OCI-LY7 (cell line): ENCODE data around the gene EPS8L2. TPM values are rescaled to one million over a fixed set of nuclear protein-coding genes. Genes with fewer than 3 reads are reported as not detected.

Experiments
- BruUV-seq: library from RNA; stranded (reverse); fragments of 400-500 nt; replicated peaks from 2 replicates; lab custom pipeline; 2021; lab: Mats Ljungman, UMichigan
- CTCF ChIA-PET: fragments of 300-600 bp; sonication (Branson Sonifier 250); formaldehyde crosslinking; loops from one replicate; lab custom pipeline; 2022; ENCODE audit warnings: antibody characterized with exemption; ENCODE audit not compliant: unreplicated experiment; lab: Charles Lee
- POLR2A ChIA-PET: fragments of 300-600 bp; sonication (Branson Sonifier 250); formaldehyde crosslinking; loops from one replicate; lab custom pipeline; 2022; ENCODE audit warnings: antibody characterized with exemption; lab: Charles Lee
- DNase-seq: peaks from one replicate; pipeline ENCODE4 v3.0.0-alpha.2; 2015; ENCODE audit warnings: low spot score
- H2AFZ ChIP-seq: fragments of 200-600 bp; sonication (generic), shearing (Covaris generic); 2 replicates; pipeline ENCODE4 v1.6.1; 2014; ENCODE audit warnings: mild to moderate bottlenecking, antibody characterized with exemption, low read length, moderate library complexity
- H3K27ac ChIP-seq: fragments of 200-600 bp; sonication (generic); 2 replicates; pipeline ENCODE4 v1.5.1; 2014; ENCODE audit warnings: mixed run types, low read depth, mild to moderate bottlenecking, moderate library complexity, low read length, inconsistent platforms; ENCODE audit not compliant: poor library complexity, severe bottlenecking
- H3K36me3 ChIP-seq: fragments of 200-600 bp; sonication (generic); 2 replicates; pipeline ENCODE4 v1.6.1; 2014; ENCODE audit warnings: mild to moderate bottlenecking, antibody characterized with exemption, low read length, moderate library complexity, mixed read lengths; ENCODE audit not compliant: insufficient read depth
- H3K4me1 ChIP-seq: fragments of 200-600 bp; sonication (generic); 2 replicates; pipeline ENCODE4 v1.5.1; 2014; ENCODE audit warnings: mild to moderate bottlenecking, low read length; ENCODE audit not compliant: insufficient read depth, poor library complexity, severe bottlenecking
- H3K4me2 ChIP-seq: fragments of 200-600 bp; sonication (generic); 2 replicates; pipeline ENCODE4 v1.6.1; 2014; ENCODE audit warnings: mild to moderate bottlenecking, low read length
- H3K4me3 ChIP-seq: fragments of 200-600 bp; sonication (generic); 2 replicates; pipeline ENCODE4 v1.5.1; 2014; ENCODE audit warnings: mild to moderate bottlenecking, low read depth, low read length; ENCODE audit not compliant: poor library complexity, severe bottlenecking
- H3K79me2 ChIP-seq: fragments of 200-600 bp; sonication (generic); 2 replicates; pipeline ENCODE4 v1.6.1; 2016; ENCODE audit warnings: low read depth, mild to moderate bottlenecking, low read length, moderate library complexity, mixed read lengths; ENCODE audit not compliant: insufficient read depth
- H3K9me2 ChIP-seq: fragments of 200-600 bp; sonication (generic); 2 replicates; pipeline ENCODE4 v1.6.1; 2016; ENCODE audit warnings: mild to moderate bottlenecking, low read length, mixed read lengths; ENCODE audit not compliant: insufficient read depth
- H3K9me3 ChIP-seq: fragments of 200-600 bp; sonication (generic); 2 replicates; pipeline ENCODE4 v1.6.1; 2014; ENCODE audit warnings: mild to moderate bottlenecking, mixed run types, low read length, mixed read lengths
- H4K20me1 ChIP-seq: fragments of 200-600 bp; sonication (generic); 2 replicates; pipeline ENCODE4 v1.6.1; 2014; ENCODE audit warnings: mild to moderate bottlenecking, antibody characterized with exemption, low read length, moderate library complexity, mixed read lengths; ENCODE audit not compliant: insufficient read depth
- EZH2phosphoT487 ChIP-seq: fragments of 200-600 bp; sonication (generic); IDR thresholded peaks from 2 replicates; pipeline ENCODE4 v1.6.1; 2018; ENCODE audit warnings: low read depth, borderline replicate concordance, mild to moderate bottlenecking, mixed run types, antibody characterized with exemption, low read length, moderate library complexity, mixed read lengths
- intact Hi-C: fragments of 100-400 bp; cut with micrococcal nuclease; formaldehyde crosslinking; loops from one replicate; pipeline ENCODE4 v1.10.0; 2022; ENCODE audit not compliant: unreplicated experiment
- total RNA-seq, 2 experiments: library from RNA; depleted of rRNA in 1 of 2; stranded (reverse); fragments of >200 nt in 1 of 2; shearing (Covaris generic) in 1 of 2; gene quantifications; 2 replicates each; pipeline ENCODE4 v1.2.3, GENCODE V29; 2014 to 2022
- TF ChIP-seq, protein P1 (sequence below): fragments of 200-600 bp; sonication (generic); conservative IDR thresholded peaks from 2 replicates; pipeline ENCODE4 v1.5.1; 2014; ENCODE audit warnings: mild to moderate bottlenecking, antibody characterized with exemption, low read length, moderate library complexity, mixed read lengths

The EPS8L2 gene
- total RNA-seq, 2 experiments from 2014 or later = 3.8 to 7.1 TPM

- Histone ChIP-seq H3K9me3 (no peaks in the 10 kb centered on the region), H2AFZ (no peak overlapping the region), H3K9me2 (no peaks in the 10 kb centered on the region), H3K4me3 (no peak overlapping the region), H3K79me2 (no peaks in the 10 kb centered on the region), H3K36me3 (no peaks in the 10 kb centered on the region), H3K4me2 (no peak overlapping the region), H3K4me1 (peaks cover 39% of the 10 kb centered on the region), H3K27ac (no peak overlapping the region), H4K20me1 (no peaks in the 10 kb centered on the region)
- peak; percentile 73 for DNase-seq
- POLR2A ChIA-PET = interaction anchor here (0.5 kb wide), 1 partner anchor 59 kb away, joined by 4 read pairs; no protein-coding TSS in a partner anchor
- no TSS peak for BruUV-seq
- intact Hi-C loops = loop anchor here (1.0 kb wide), 1 partner anchor 37 kb away; no protein-coding TSS in a partner anchor
- no peak for TF ChIP-seq EZH2phosphoT487
- TF ChIP-seq, protein P1, sequence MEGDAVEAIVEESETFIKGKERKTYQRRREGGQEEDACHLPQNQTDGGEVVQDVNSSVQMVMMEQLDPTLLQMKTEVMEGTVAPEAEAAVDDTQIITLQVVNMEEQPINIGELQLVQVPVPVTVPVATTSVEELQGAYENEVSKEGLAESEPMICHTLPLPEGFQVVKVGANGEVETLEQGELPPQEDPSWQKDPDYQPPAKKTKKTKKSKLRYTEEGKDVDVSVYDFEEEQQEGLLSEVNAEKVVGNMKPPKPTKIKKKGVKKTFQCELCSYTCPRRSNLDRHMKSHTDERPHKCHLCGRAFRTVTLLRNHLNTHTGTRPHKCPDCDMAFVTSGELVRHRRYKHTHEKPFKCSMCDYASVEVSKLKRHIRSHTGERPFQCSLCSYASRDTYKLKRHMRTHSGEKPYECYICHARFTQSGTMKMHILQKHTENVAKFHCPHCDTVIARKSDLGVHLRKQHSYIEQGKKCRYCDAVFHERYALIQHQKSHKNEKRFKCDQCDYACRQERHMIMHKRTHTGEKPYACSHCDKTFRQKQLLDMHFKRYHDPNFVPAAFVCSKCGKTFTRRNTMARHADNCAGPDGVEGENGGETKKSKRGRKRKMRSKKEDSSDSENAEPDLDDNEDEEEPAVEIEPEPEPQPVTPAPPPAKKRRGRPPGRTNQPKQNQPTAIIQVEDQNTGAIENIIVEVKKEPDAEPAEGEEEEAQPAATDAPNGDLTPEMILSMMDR = peak; percentile 92
- CTCF ChIA-PET = no interaction called here
These were observed 22.1 kb downstream of the EPS8L2 start for GRCh38 chr11:727859-728748.

GRCh38 chr11:728901-729491, 23.0 kb downstream of the EPS8L2 start:
- BruUV-seq = no TSS peak
- TF ChIP-seq, protein P1 = no peak
- no peak for TF ChIP-seq EZH2phosphoT487
- ChIA-PET POLR2A (no interaction called here), CTCF (no interaction called here)
- H4K20me1 ChIP-seq = no peaks in the 10 kb centered on the region
- intact Hi-C loops = loop anchor here (1.0 kb wide), 1 partner anchor 36 kb away; no protein-coding TSS in a partner anchor
- H3K9me3 ChIP-seq = no peaks in the 10 kb centered on the region
- no peak overlapping the region for H2AFZ ChIP-seq
- H3K27ac ChIP-seq = no peak overlapping the region
- H3K4me1 ChIP-seq = peaks cover 37% of the 10 kb centered on the region
- H3K4me3 ChIP-seq = no peak overlapping the region
- no peak overlapping the region; the same call in 1 of the 2 replicates for H3K4me2 ChIP-seq
- no peak for DNase-seq
- no peaks in the 10 kb centered on the region for H3K9me2 ChIP-seq
- H3K79me2 ChIP-seq = no peaks in the 10 kb centered on the region
- no peaks in the 10 kb centered on the region for H3K36me3 ChIP-seq
